AML-193 (cell line): ENCODE results near the gene MYMX.
"Not testable (repeated sequence)": the region's sequence is repeated elsewhere in the genome, so short reads cannot be mapped to it uniquely, and the experiment has no call there.

Source experiments
- DNase-seq, 2 experiments: peaks; one replicate each; lab custom pipeline; 2025; lab: John Stamatoyannopoulos, UW

Gene MYMX

DNA sequence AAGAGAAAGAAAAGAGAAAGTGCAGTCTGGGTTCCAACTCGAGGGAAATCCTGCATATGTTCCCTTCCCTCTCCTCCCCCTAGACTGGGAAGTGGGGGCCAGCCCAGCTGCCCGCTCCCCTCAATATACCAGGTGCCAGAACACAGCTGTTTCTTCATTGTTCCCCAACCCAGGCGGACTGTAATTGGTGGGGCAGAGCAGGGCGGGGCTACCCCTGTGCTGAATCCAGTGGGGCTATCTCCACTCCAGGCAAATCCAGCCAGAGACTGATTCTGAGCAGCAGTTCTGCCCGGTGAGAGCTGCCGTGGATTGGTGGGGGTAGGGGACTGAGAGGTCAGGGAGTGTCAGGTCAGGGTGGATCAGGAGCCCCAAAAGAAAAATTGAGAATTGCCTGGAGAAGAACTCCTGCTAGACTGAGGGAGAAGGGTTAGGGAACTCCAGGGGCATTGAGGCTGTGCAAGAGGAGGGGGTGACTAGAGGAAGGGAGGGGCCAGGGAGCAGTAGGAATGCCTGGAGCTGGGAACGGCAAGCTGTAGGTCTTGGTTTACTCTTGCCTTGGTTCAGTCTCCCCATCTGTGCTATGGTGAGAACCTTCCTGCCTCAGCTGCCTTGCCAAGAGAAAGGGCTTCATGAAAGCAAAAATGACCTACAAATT lies at the start of gene MYMX:
TSS of gene MYMX (plus strand) at position 250 of the 655 bp plus-strand sequence. CDS start 546 bp downstream, outside the sequence.
- no peak for DNase-seq

DNA sequence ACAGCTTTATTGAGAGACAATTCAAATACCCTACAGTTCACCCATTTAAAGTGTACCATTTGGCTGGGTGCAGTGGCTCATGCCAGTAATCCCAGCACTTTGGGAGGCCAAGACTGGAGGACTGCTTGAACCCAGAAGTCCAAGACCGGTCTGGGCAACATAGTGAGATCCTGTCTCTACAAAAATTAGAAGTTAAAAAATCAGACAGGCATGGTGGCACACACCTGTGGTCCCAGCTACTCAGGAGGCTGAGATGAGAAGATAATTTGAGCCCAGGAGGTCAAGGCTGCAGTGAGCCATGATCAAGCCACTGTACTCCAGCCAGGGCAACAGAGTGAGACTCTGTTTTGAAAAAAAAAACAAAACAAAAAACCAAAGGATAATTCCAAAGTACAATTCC lies 49.2 kb upstream of the MYMX start:
- no peak for DNase-seq

GRCh38 chr6:44169154-44169553 lies 47.6 kb upstream of the MYMX start:
- DNase-seq: no peak

DNA sequence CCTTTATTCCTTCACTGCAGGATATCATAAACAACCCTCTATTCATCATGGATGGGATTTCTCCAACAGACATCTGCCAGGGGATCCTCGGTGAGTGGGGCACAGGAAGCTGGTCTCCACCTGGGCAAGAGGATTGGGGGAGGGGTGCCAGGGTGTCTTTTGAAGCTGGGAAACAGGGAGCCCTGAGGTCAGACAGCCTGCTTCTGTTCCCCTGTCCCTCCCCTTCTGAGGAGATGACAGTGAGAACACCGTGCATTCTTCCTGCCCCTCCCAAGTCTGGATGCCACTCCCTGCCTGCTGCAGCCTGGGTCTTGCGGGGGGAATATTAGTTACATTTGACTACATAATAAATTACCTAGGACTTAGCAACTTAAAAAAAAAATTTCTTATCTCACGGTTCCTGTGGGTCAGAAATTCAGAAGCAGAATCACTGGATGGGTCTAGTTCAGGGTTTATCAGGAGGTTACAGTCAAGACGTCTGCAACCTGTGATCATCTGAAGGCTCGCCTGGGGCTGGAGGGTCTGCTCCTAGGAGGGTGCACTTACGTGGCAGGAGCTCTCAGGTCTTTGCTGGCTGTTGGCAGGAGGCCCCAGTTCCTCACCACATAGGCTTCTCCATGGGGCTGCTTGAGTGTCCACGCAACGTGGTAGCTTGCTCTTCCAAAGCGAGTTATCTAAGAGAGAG lies 46.7 kb upstream of the MYMX start:
- no peak for DNase-seq

DNA sequence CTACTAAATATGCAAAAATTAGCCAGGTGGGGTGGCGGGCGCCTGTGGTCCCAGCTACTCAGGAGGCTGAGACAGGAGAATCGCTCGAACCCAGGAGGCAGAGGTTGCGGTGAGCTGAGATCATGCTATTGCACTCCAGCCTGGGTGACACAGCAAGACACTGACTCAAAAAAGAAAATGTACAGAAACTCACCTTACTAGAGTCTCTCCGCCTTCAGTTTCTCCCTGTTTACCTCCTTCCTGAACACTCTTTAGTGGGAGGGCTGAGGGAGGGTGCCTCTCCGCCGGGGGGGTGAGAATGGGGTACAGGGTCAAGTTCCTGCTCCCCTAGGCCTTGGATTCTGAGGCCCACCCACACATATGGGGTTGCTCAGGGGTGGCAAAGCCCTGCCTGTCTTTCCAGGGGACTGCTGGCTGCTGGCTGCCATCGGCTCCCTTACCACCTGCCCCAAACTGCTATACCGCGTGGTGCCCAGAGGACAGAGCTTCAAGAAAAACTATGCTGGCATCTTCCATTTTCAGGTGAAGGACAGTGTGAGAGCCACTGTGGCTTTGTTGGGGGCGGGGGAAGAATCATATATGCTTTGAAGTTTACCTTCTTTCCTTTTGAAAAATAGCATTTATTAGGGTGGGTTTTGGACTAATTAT lies 44.7 kb upstream of the MYMX start:
- no peak for DNase-seq

DNA sequence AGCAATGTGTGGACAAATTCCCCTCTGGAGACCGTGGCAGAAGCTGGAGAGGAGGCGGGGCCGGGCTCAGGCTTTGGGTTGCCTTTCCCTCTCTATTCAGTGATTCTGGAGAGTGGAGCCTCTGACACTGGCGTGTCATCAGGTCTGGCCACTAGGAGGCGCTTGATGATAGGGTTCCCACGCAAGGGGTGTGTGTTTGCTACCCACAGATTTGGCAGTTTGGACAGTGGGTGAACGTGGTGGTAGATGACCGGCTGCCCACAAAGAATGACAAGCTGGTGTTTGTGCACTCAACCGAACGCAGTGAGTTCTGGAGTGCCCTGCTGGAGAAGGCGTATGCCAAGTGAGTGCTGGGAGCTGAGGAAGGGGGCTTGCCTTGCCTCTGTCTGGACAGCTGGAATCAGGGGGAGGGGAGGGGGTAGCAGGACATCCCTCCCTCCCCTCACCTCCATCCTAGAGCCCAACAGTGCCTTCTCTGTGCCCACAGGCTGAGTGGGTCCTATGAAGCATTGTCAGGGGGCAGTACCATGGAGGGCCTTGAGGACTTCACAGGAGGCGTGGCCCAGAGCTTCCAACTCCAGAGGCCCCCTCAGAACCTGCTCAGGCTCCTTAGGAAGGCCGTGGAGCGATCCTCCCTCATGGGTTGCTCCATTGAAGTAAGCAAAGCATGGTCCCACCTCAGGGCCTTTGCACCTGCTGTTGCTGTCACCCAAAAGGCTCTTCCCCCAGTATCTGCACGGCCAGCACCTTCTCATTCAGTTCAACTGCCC lies 43.8 kb upstream of the MYMX start:
- peak; percentile 90 for DNase-seq

GRCh38 chr6:44176130-44176761 lies 40.5 kb upstream of the MYMX start:
- DNase-seq: no peak

DNA sequence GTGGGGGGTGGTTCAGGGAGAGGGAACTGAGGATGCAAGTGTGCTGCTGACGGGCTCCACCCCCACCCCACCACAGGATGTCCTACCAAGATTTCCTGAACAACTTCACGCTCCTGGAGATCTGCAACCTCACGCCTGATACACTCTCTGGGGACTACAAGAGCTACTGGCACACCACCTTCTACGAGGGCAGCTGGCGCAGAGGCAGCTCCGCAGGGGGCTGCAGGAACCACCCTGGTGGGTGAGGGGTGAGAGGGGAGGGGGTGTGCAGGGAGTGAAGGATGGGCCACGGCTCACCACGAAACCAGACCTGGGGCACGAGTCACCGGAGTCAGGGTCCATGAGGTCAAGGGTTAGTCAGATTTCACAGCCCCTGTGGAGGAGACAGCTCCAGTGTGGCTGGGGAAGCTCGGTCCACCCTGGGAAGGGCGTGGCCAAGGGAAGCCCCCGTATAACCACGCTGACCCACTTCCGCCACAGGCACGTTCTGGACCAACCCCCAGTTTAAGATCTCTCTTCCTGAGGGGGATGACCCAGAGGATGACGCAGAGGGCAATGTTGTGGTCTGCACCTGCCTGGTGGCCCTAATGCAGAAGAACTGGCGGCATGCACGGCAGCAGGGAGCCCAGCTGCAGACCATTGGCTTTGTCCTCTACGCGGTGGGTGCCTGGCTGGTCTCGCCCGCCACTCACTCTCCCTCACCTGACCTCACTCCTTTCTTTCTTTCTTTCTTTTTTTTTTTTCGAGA lies 39.8 kb upstream of the MYMX start:
- no peak for DNase-seq

DNA sequence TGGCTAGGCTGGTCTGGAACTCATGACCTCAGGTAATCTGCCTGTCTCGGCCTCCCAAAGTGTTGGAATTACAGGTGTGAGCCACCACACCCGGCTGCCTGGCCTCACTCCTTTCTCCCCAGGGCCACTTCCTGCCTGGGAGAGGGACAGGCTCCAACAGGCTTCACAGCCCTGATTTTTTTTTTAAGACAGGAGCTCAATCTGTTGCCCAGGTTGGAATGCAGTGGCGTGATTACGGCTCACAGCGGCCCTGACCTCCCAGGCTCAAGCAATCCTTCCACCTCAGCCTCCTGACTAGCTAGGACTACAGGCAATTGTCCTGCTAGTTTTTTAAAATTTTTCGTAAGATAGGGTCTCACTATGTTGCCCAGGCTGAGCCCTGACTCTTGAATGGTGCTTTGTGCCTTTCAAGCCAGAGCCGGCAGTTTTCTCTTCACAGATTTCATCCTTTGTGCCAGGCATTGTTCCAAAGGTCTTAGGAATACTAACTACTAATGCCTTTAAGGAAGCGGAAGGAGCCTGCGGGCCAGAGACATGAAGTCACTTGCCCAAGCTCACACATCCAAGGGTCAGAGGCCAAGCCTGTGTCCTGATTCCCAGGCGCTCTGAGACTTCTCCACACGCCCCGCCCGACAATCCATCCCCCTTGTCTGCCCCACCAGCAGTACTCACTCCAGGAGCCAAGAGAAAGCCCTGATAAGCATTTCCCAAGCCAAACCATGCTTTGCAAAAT lies 38.9 kb upstream of the MYMX start:
- DNase-seq: no peak

GRCh38 chr6:44178424-44179071 lies 38.2 kb upstream of the MYMX start:
- DNase-seq: no peak

GRCh38 chr6:44179072-44179536 lies 37.6 kb upstream of the MYMX start:
- DNase-seq: no peak

- DNase-seq: no peak
These were observed 37.1 kb upstream of the MYMX start for GRCh38 chr6:44179648-44180047.

- no peak for DNase-seq
These were observed 36.3 kb upstream of the MYMX start for GRCh38 chr6:44180406-44180805.

- DNase-seq: no peak
These were observed 35.8 kb upstream of the MYMX start for GRCh38 chr6:44180886-44181285.

- not testable (repeated sequence) for DNase-seq
These were observed 34.9 kb upstream of the MYMX start for GRCh38 chr6:44181784-44182183.

- no peak for DNase-seq
These were observed 33.8 kb upstream of the MYMX start for GRCh38 chr6:44182911-44183390.

GRCh38 chr6:44183783-44184182 lies 32.9 kb upstream of the MYMX start:
- DNase-seq: no peak

DNA sequence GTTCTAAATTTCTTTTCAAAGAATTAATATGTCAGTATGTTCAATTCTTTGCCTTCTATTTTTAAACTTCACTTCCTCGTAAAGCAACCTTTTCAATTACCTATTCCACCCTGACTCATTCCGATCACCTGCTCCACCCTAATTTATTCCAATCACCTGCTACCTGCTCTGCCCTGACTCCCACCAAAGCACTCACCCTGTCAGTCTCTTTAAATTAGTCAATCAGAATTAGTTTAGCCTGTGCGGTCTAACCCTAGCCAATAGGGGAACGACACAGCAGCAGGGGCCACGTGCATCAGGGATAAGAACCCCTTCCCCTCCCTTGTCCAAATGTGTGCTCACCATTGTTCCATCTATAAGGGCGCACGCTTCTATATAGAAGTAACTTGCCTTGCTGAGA lies 31.4 kb upstream of the MYMX start:
- DNase-seq: not testable (repeated sequence)

GRCh38 chr6:44185953-44186634 lies 30.6 kb upstream of the MYMX start:
- no peak for DNase-seq
